LNCaP clone FGC (cell line): ENCODE data around the gene POU6F2.

Experiments
- DNase-seq: peaks from one replicate; pipeline ENCODE4 v3.0.0-alpha.2; 2011; ENCODE audit warnings: low read depth
- H3K4me3 ChIP-seq: 2 replicates; pipeline ENCODE4 v1.5.1; 2011; ENCODE audit warnings: mild to moderate bottlenecking, low read depth, low read length, control low read depth
- CTCF ChIP-seq: IDR thresholded peaks from 2 replicates; pipeline ENCODE4 v1.5.1; 2012; ENCODE audit warnings: mild to moderate bottlenecking; ENCODE audit not compliant: control insufficient read depth, insufficient read depth; ENCODE audit errors: extremely low read depth

The POU6F2 gene

DNA sequence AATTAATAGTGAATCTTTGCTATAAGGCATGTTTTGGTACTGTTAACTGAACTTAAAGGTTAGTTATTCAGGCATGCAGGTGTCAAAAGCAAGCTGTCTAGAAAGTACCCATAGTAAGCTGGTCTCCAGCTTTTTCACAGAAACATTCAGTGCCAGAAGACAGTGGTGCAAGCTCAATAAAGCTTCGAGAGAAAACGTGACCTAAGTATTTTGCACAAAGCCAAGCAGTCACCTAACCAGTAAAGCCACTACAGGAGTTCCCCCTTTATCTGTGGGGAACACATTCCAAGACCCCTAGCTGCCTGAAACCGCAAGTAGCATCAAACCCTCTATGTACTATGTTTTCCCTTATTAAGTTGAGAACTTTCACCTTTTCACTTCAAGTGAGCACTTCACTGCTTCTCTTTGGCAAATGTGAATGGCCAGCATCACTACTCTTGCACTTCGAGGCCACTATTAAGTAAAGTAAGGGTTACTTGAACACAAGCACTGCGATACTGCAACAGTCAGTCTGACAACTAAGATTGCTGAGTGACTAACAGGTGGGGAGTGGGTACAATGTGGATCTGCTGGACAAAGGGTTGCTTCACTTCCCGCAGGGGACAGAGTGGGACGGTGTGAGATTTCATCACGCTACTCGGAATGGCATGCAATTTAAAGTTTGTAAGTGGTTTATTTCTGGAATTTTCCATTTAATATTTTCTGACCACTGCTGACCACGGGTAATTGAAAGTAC, 334.7 kb downstream of the POU6F2 start:
- no peak for TF ChIP-seq CTCF
- DNase-seq = no peak
- H3K4me3 ChIP-seq = no peak overlapping the region

- DNase-seq = no peak
- no peak for TF ChIP-seq CTCF
- no peak overlapping the region for H3K4me3 ChIP-seq
Measured at GRCh38 chr7:39313376-39313775, 335.7 kb downstream of the POU6F2 start.

GRCh38 chr7:39313974-39314373, 336.3 kb downstream of the POU6F2 start:
- TF ChIP-seq CTCF = no peak
- no peak overlapping the region for H3K4me3 ChIP-seq
- no peak for DNase-seq

DNA sequence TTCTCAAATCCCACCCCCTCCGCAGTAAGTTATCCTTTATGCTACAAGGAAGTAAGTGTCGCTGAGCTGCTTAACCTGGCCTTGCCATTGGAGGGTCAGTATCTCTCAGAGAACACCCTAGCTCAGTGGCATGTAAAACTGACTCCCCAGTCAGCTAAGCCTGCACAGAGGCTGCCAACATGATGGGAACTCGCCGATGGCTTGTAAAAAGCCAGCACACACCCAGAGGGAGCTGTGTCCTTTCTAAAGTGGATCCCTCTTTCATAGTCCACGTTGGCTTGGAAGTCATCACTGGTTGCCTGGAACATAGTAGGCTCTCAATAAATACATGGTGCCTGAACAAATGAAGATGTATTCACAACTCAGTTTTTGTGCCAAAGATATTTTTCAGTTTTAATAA, 339.4 kb downstream of the POU6F2 start:
- DNase-seq = no peak
- no peak for TF ChIP-seq CTCF

DNA sequence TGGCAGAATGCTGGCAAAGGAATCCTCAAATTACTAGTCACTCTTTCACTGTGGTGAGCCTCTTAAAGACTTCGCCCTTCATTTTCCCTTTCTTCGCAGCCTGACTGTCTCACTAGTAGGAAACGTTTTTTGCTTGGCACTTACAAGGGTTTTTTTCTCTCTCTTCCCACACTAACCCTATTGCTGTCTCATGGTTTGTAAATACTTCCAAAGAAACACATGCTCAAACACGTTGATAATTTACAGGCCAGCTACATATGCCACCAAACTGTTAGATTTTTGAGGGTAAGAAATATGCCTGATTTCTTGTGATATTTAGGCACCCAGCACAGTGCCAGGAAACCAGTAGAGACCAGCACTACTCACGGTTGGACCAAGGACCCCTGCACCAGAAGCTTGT, 340.2 kb downstream of the POU6F2 start:
- TF ChIP-seq CTCF = no peak
- DNase-seq = no peak

More for the DNA sequence above, 339.4 kb downstream of the POU6F2 start:
- H3K4me3 ChIP-seq = no peak overlapping the region

DNA sequence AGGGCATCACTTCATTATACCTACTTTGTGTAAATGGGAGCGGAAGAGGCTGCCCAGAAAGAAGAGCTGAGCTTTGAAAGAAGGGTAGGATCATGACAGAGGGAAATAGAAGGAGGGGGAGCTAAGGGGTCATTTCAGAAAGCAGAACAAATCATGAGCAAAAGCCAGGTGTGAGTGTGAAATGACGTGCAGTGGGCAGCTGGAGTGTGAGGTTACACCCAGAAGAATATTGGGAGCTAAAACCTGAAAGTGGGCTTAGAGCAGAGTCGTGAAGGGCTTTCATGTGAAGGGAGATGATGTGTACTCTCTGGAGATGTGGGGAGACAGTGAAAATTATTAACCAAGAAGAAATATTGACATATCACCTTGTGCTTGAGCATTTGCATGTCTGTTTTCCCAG, 343.5 kb downstream of the POU6F2 start:
- no peak for TF ChIP-seq CTCF
- H3K4me3 ChIP-seq = no peak overlapping the region
- no peak for DNase-seq

More for the DNA sequence above, 340.2 kb downstream of the POU6F2 start:
- H3K4me3 ChIP-seq = no peak overlapping the region
